Tibial artery (tissue), 4 donors: Measurements from ENCODE around the gene PPP1R3G.

Experiments used
- DNase-seq, 2 donors: peaks; one replicate each; pipeline ENCODE4 v3.0.0-alpha.2; 2019
- H3K27ac ChIP-seq, 2 donors: fragments of 200-600 bp; sonication (generic) in 1 of 2; 1 replicate in 1 of 2; 2 replicates in 1 of 2; pipeline ENCODE4 v1.5.1; 2018 to 2019; ENCODE audit warnings: mild to moderate bottlenecking in 1 of 2
- H3K27me3 ChIP-seq, 2 donors: fragments of 200-600 bp; sonication (generic) in 1 of 2; one replicate each; pipeline versions ENCODE4 v1.5.1 to v1.6.0; 2016 to 2019
- H3K36me3 ChIP-seq, 3 donors: fragments of 200-600 bp; sonication (generic) in 2 of 3; one replicate each; pipeline ENCODE4 v1.5.1; 2016 to 2019; ENCODE audit warnings: mild to moderate bottlenecking in 2 of 3
- H3K4me1 ChIP-seq, 4 donors: fragments of 200-600 bp; sonication (generic) in 2 of 4; 1 replicate in 3 of 4; 2 replicates in 1 of 4; pipeline ENCODE4 v1.5.1; 2016 to 2019
- H3K4me3 ChIP-seq, 2 donors: fragments of 200-600 bp; sonication (generic) in 1 of 2; 1 replicate in 1 of 2; 2 replicates in 1 of 2; pipeline ENCODE4 v1.5.1; 2018 to 2019; ENCODE audit warnings: mild to moderate bottlenecking in 2 of 2
- H3K9me3 ChIP-seq, 3 donors: fragments of 200-600 bp; sonication (generic) in 1 of 3; one replicate each; pipeline ENCODE4 v1.5.1; 2016 to 2019
- intact Hi-C: fragments of 100-400 bp; cut with DNase I; formaldehyde crosslinking; loops from one replicate; pipeline ENCODE4 v1.15.0; 2023; ENCODE audit warnings: low total_unique reads
- TF ChIP-seq, protein P1 (sequence below), 2 experiments: fragments of 200-600 bp in 1 of 2; fragments of 450-650 bp in 1 of 2; IDR thresholded peaks; one replicate each; pipeline ENCODE4 v1.5.1; 2017 to 2019; ENCODE audit warnings: antibody characterized with exemption in 2 of 2, mild to moderate bottlenecking in 1 of 2, moderate library complexity in 1 of 2

Gene PPP1R3G

DNA sequence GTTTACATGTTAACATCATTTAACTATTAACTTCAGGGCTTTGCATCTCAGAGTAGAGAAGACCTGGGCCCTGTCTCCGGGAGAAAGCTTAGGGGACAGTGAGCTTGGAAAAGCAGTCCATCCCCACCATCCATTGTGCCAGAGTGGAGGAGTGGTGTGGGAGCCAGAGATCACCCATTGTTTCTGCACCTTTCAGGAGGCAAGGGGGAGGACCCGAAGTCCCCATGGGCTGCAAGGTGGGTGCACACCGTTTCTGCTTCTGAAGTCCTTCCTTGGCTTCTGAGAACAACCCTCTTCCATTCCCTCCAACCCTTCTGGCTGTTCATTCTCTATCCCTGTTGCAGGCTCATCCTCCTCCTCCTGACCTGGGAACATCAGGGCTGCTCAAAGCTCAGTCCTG lies 4.0 kb upstream of the PPP1R3G start:
- TF ChIP-seq, protein P1, sequence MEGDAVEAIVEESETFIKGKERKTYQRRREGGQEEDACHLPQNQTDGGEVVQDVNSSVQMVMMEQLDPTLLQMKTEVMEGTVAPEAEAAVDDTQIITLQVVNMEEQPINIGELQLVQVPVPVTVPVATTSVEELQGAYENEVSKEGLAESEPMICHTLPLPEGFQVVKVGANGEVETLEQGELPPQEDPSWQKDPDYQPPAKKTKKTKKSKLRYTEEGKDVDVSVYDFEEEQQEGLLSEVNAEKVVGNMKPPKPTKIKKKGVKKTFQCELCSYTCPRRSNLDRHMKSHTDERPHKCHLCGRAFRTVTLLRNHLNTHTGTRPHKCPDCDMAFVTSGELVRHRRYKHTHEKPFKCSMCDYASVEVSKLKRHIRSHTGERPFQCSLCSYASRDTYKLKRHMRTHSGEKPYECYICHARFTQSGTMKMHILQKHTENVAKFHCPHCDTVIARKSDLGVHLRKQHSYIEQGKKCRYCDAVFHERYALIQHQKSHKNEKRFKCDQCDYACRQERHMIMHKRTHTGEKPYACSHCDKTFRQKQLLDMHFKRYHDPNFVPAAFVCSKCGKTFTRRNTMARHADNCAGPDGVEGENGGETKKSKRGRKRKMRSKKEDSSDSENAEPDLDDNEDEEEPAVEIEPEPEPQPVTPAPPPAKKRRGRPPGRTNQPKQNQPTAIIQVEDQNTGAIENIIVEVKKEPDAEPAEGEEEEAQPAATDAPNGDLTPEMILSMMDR (IDR thresholded peaks at IDR 0.05): no peak
- no peak for DNase-seq
- H3K9me3 ChIP-seq: no peaks in the 10 kb centered on the region
- H3K27ac ChIP-seq: no peak overlapping the region
- no peak overlapping the region for H3K4me3 ChIP-seq
- H3K36me3 ChIP-seq: no peaks in the 10 kb centered on the region
- H3K27me3 ChIP-seq: no peaks in the 10 kb centered on the region
- H3K4me1 ChIP-seq: peaks cover 0 to 4% (median 3%) of the 10 kb centered on the region in 4 donors
- intact Hi-C loops: loop anchor here (10.0 kb wide), 1 partner anchor 684 kb away; no protein-coding TSS in a partner anchor

DNA sequence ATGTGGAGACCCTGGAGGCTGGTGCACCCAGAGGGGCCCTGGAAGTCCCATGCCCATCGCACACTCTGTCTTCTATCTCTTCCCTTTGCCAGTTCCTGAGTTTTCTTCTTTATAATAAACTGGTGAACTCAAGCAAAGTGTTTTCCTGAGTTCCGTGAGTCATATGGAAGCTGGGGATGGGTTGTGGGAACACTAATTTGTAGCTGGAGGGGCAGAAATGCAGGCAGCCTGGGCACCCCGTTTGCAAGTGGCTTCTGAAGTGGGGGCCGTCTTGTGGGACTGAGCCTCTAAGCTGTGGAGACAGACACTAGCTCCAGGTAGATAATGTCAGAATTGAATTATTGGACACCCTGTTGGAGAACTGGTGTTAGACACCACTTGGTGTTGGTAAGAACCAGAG lies 3.2 kb upstream of the PPP1R3G start:
- DNase-seq: no peak
- no peaks in the 10 kb centered on the region for H3K27me3 ChIP-seq
- TF ChIP-seq, protein P1 (IDR thresholded peaks at IDR 0.05): no peak
- peak overlapping the region; percentile 19 to 25 for H3K27ac ChIP-seq
- no peaks in the 10 kb centered on the region for H3K9me3 ChIP-seq
- H3K4me1 ChIP-seq: peaks cover 0 to 12% (median 10%) of the 10 kb centered on the region in 4 donors
- intact Hi-C loops: loop anchor here (10.0 kb wide), 1 partner anchor 683 kb away; no protein-coding TSS in a partner anchor
- H3K36me3 ChIP-seq: no peaks in the 10 kb centered on the region
- H3K4me3 ChIP-seq: no peak overlapping the region

DNA sequence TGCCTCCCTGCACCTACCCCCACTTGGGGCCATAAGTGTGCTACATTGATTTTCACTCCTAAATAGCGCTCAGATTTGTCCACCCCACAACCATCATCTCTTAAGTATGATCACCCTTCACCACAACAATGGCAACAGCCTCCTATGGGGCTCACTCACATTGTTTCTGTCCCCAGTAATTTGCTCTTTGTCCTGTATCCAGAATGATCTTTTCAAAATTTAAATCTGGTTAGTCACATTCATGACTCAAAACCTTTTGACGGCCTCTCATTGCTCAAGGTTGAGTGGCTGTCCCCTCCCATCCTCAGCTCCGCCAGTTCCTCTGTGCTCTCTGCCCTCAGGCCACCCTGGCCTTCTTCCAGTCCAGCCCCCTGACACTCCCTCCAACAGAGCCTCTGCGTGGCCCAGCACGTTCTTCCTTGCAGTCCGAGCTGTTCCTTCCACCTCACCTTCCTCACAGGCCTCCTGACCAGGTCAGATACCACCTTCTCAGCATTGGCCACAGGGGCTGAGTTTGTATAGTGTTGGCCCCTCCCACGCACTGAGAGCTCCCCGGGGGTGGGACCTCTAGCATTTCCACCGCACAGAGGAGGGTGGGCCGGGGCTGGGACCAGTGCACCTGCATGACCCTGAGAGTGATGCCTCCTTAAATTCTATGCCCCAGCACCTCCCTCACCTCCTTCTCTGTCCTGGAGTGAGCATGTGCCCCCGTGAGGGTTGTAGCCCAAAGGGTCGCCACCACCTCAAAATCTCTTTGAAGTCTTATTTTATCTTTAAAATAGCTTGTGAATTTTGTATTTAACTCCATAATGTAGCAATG lies 2.4 kb upstream of the PPP1R3G start:
- Histone ChIP-seq H3K27ac (peak overlapping the region; percentile 86 to 91), H3K27me3 (no peaks in the 10 kb centered on the region), H3K4me3 (no peak overlapping the region), H3K4me1 (peaks cover 0 to 15% (median 11%) of the 10 kb centered on the region in 4 donors), H3K9me3 (no peaks in the 10 kb centered on the region), H3K36me3 (no peaks in the 10 kb centered on the region)
- TF ChIP-seq, protein P1 (IDR thresholded peaks at IDR 0.05): no peak
- intact Hi-C loops: loop anchor here (10.0 kb wide), 1 partner anchor 682 kb away; no protein-coding TSS in a partner anchor
- peak in 1 of 2 donors; percentile 35 for DNase-seq

DNA sequence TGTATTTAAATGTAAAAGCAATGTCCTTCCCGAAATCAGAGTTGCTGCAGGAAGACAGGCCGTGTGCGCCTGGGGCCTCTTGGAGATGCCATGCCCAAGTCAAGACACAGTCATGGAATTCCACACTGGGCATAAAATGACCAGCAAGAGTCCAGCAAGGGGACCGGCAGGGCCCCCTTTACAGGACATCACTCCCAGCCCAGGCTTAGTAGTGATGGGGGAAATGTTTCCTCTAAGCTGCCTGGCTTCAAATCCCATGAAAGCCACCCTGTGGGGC lies 1.9 kb upstream of the PPP1R3G start:
- Histone ChIP-seq H3K36me3 (no peaks in the 10 kb centered on the region), H3K9me3 (no peaks in the 10 kb centered on the region), H3K4me1 (peaks cover 0 to 15% (median 11%) of the 10 kb centered on the region in 4 donors), H3K4me3 (no peak overlapping the region), H3K27me3 (no peaks in the 10 kb centered on the region), H3K27ac (peak overlapping the region; percentile 86 to 91)
- intact Hi-C loops: loop anchor here (10.0 kb wide), 1 partner anchor 682 kb away; no protein-coding TSS in a partner anchor
- DNase-seq: no peak
- TF ChIP-seq, protein P1 (IDR thresholded peaks at IDR 0.05): no peak

DNA sequence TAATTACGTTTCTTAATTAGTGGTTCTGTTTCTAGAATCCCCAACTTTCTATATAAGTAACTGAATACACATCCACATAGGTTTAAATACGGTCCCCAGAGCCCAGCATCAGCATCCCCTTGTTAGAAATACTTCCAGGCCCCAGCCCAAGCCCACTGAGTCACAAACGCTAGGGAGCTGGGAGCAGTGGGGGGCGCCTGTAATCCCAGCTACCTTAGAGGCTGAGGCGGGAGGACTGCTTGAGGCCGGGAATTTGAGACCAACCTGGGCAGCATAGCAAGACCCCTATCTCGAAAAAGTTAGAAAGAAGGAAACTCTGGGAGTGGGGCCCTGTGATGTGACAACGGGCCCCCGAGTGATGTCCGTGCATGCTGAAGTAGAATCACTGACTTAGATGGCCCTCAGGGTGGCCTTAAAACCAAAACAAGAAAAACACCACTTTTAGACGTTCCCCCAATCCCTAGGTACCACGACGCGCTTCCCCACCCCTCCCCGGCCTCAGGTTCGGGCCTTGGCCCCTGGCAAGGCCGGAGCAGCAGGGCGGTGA lies 1.3 kb upstream of the PPP1R3G start:
- TF ChIP-seq, protein P1 (IDR thresholded peaks at IDR 0.05): no peak
- Histone ChIP-seq H3K4me3 (peak overlapping the region; percentile 65 to 85), H3K36me3 (no peaks in the 10 kb centered on the region), H3K27me3 (no peaks in the 10 kb centered on the region), H3K9me3 (no peaks in the 10 kb centered on the region), H3K4me1 (peaks cover 0 to 15% (median 11%) of the 10 kb centered on the region in 4 donors), H3K27ac (peak overlapping the region; percentile 86 to 91)
- DNase-seq: no peak
- intact Hi-C loops: loop anchor here (10.0 kb wide), 1 partner anchor 681 kb away; no protein-coding TSS in a partner anchor
